ENCODE data around the gene CFTR.

GRCh38 chr7:117683430-117684175, 203.8 kb downstream of the CFTR start:
- TF ChIP-seq, protein P1, sequence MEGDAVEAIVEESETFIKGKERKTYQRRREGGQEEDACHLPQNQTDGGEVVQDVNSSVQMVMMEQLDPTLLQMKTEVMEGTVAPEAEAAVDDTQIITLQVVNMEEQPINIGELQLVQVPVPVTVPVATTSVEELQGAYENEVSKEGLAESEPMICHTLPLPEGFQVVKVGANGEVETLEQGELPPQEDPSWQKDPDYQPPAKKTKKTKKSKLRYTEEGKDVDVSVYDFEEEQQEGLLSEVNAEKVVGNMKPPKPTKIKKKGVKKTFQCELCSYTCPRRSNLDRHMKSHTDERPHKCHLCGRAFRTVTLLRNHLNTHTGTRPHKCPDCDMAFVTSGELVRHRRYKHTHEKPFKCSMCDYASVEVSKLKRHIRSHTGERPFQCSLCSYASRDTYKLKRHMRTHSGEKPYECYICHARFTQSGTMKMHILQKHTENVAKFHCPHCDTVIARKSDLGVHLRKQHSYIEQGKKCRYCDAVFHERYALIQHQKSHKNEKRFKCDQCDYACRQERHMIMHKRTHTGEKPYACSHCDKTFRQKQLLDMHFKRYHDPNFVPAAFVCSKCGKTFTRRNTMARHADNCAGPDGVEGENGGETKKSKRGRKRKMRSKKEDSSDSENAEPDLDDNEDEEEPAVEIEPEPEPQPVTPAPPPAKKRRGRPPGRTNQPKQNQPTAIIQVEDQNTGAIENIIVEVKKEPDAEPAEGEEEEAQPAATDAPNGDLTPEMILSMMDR (IDR thresholded peaks at IDR 0.05), result no peak
- TF ChIP-seq POLR2A (IDR thresholded peaks at IDR 0.05), result no peak

All from thyroid gland (tissue), 4 donors.